PFSK-1 (cell line): ENCODE measurements around the gene STUM.

ENCODE experiments used
- FOXP2 ChIP-seq: optimal IDR thresholded peaks from 2 replicates; pipeline ENCODE3; 2011; ENCODE audit warnings: borderline replicate concordance, control low read depth, inconsistent platforms; ENCODE audit not compliant: insufficient read depth; ENCODE audit errors: extremely low read length, extremely low read depth
- POLR2AphosphoS5 ChIP-seq: IDR thresholded peaks from 2 replicates; pipeline ENCODE4 v1.6.1; 2012; ENCODE audit warnings: low read depth, mild to moderate bottlenecking, control low read depth, low read length, moderate library complexity
- SIN3A ChIP-seq: IDR thresholded peaks from 2 replicates; pipeline ENCODE4 v1.6.1; 2012; ENCODE audit warnings: mild to moderate bottlenecking, low read length, moderate library complexity, borderline replicate concordance; ENCODE audit not compliant: insufficient read depth
- TAF1 ChIP-seq: IDR thresholded peaks from 2 replicates; pipeline ENCODE4 v1.6.1; 2012; ENCODE audit warnings: low read length, control low read depth, borderline replicate concordance; ENCODE audit not compliant: insufficient read depth
- TF ChIP-seq, protein P1 (sequence below), 2 experiments: IDR thresholded peaks; 2 replicates each; pipeline versions ENCODE4 v1.6.1 to v1.8.0; 2011 to 2012; ENCODE audit warnings: low read depth in 2 of 2, low read length in 2 of 2, control low read depth in 1 of 2, inconsistent platforms in 1 of 2, mild to moderate bottlenecking in 1 of 2, moderate library complexity in 1 of 2; ENCODE audit not compliant: insufficient read depth in 1 of 2

Gene STUM

DNA sequence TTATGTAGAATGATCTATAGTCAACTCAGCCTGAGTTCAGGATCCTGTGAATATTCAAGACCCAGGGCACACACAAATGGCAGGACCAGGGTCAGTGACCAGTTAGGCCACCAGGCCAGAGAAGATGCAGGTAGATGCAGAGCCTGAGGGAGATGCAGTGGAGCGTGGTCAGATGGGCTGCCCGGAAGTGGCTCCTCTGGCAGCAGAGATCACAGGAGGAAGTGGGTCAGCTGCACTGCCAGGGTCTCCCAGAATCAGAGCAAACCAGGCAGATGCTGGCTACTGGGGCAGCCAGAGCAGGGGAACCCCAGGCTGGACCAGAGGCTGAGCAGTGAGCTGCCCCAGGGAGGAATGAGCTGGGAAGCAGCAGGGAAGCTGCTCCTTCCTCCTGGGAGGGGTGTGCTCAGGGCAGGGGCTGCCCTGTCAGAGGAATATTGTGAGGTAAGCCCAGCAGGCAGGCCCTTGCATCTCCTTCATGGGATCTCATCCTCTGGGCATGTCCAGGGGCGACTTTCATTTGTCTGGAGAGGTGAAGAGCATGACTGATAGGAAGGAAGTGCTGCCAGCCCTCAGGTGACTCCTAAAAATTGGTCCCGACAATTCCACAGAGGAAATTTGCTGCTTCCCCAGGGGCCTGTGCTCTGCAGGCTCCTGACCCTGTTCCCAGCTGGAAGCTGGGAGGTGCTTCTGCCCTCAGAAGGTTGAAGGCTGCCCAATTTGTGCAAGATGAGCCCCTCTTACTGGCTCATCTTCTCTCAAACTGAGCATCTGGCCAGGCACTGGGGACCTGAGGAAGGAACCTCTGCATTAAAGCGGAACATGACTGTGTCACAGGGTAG is 49.3 kb downstream of the STUM start:
- no peak for TF ChIP-seq FOXP2
- TF ChIP-seq POLR2AphosphoS5, result no peak
- no peak for TF ChIP-seq TAF1
- TF ChIP-seq, protein P1, sequence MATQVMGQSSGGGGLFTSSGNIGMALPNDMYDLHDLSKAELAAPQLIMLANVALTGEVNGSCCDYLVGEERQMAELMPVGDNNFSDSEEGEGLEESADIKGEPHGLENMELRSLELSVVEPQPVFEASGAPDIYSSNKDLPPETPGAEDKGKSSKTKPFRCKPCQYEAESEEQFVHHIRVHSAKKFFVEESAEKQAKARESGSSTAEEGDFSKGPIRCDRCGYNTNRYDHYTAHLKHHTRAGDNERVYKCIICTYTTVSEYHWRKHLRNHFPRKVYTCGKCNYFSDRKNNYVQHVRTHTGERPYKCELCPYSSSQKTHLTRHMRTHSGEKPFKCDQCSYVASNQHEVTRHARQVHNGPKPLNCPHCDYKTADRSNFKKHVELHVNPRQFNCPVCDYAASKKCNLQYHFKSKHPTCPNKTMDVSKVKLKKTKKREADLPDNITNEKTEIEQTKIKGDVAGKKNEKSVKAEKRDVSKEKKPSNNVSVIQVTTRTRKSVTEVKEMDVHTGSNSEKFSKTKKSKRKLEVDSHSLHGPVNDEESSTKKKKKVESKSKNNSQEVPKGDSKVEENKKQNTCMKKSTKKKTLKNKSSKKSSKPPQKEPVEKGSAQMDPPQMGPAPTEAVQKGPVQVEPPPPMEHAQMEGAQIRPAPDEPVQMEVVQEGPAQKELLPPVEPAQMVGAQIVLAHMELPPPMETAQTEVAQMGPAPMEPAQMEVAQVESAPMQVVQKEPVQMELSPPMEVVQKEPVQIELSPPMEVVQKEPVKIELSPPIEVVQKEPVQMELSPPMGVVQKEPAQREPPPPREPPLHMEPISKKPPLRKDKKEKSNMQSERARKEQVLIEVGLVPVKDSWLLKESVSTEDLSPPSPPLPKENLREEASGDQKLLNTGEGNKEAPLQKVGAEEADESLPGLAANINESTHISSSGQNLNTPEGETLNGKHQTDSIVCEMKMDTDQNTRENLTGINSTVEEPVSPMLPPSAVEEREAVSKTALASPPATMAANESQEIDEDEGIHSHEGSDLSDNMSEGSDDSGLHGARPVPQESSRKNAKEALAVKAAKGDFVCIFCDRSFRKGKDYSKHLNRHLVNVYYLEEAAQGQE (IDR thresholded peaks at IDR 0.05; ENCODE audit: insufficient read depth in 1 of 2, low read depth in 2 of 2, low read length in 2 of 2), result no peak
- TF ChIP-seq SIN3A, result no peak

DNA sequence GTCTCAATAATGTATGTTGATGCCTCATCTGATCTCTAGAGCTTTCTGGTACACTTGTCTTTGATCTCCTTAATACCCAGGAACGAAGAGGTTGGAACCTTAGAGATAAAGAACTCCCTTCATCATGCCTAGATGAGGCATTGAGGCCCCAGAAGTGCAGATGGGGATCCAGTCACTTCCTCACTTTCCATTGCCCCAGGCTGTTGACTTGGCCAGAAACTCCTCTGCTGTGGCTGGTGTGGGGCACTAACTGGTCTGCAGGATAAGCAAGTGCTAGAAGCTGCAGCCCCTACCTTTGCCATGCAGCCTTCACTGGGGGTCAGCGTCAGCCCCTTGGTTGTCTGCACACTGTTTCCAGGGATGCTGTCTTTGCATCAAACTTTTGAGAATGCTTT is 49.9 kb downstream of the STUM start:
- no peak for TF ChIP-seq POLR2AphosphoS5
- TF ChIP-seq, protein P1 (IDR thresholded peaks at IDR 0.05; ENCODE audit: insufficient read depth in 1 of 2, low read depth in 2 of 2, low read length in 2 of 2), result no peak
- no peak for TF ChIP-seq TAF1
- TF ChIP-seq FOXP2, result no peak
- no peak for TF ChIP-seq SIN3A

DNA sequence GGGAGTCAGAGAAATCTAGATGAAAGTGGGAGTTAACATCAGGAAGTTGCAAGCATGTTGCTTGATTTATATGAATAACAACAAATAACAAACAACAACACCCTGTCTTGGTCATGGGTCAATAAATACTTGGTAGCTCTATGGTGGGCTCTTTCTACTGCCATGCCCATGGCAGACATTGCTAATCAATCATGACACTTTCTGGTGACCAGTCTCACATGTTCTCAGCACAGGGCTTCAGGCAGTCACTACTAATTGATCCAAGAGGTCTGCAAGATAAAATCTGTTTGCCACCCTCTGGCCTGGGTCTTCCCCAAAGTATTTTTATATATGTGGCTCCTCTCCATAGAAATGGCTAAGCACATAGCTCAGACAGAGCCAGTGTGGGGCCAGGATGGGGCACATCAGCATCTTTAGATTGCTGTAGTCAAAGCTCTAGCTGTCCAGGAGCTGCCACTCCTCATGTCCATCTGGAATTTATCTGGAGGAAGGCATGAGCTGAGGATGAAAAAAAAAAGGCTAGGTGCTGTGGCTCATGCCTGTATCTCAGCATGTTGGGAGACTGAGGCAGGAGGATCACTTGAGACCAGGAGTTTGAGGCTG is 51.2 kb downstream of the STUM start:
- no peak for TF ChIP-seq TAF1
- TF ChIP-seq, protein P1 (IDR thresholded peaks at IDR 0.05; ENCODE audit: insufficient read depth in 1 of 2, low read depth in 2 of 2, low read length in 2 of 2), result no peak
- TF ChIP-seq SIN3A, result no peak

DNA sequence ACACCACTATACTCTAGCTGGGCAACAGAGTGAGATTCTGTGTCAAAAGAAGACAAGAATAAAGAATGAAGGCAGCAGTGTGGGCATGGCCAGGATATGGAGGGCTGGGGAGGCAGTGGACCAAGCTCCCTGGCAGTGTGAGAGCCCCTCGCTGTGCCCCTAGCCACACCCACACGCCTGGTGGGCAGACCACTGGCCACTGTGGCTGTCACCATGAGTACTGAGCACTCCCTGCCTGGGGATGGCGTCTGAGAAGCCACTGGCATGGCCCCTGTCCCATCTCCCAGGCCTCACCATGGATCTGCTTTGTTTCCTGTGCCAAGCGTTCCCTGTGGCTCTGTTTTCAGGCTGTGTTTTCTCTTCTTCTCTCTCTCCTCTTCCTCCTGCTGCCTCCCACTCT is 51.7 kb downstream of the STUM start:
- no peak for TF ChIP-seq POLR2AphosphoS5
- no peak for TF ChIP-seq FOXP2
- TF ChIP-seq, protein P1 (IDR thresholded peaks at IDR 0.05; ENCODE audit: insufficient read depth in 1 of 2, low read depth in 2 of 2, low read length in 2 of 2), result no peak
- no peak for TF ChIP-seq SIN3A
- TF ChIP-seq TAF1, result no peak
